ENCODE data around the gene TLR10.

The TLR10 gene

DNA sequence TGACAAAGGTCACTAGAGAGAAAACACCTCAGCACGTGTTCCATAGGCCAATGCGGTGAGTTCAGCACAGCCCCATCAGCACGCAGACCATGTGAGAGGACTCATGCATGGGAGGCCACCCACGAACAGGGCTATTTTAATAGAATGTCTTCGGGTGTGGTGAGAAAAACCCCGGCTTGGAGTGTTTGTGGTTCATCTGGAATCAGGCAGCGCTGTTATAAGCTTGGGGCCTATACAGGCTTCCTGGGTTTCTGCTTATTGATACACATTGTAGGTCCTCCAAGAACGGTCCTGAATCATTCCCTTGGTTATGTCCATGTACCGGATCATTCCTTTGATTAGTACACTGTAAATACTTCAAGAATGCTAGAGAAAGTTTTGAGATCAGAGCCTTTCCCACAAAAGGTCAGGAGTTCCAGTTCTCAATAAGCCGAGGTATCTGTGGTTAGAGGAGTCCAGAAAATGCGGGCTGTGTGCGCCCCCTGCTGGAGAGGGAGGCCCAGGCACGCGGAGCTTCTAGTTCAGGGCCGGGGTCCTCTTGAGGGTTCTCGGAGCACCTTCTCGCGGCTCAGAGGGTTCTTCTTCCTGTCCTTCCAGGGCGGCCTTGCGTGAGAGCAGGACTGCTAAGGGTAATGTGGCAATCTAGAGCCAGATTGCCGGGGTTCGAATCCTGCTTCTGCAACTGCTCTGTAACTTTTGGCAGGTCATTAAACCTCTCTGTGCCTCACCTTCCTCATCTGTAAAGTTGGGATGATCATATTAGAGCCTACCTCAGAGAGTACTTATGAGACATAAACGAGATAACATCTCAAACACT lies 51.8 kb downstream of the TLR10 start:
- H3K4me1 Mint-ChIP-seq, result peaks cover 25% of the 10 kb centered on the region
- H3K36me3 Mint-ChIP-seq (ENCODE audit: insufficient read depth), result peaks cover 17% of the 10 kb centered on the region
- peak; percentile 43 for ATAC-seq (replicated peaks; ENCODE audit: extremely low read depth, poor library complexity, severe bottlenecking)
- H3K27me3 Mint-ChIP-seq, result no peaks in the 10 kb centered on the region
- H3K4me3 Mint-ChIP-seq, result no peak overlapping the region
- DNase-seq (ENCODE audit: low spot score in 2 of 2), result peak; percentile 61 to 77
- H3K27ac Mint-ChIP-seq (ENCODE audit: low read depth), result no peak overlapping the region
- peaks cover 14% of the 10 kb centered on the region for H3K9me3 Mint-ChIP-seq

DNA sequence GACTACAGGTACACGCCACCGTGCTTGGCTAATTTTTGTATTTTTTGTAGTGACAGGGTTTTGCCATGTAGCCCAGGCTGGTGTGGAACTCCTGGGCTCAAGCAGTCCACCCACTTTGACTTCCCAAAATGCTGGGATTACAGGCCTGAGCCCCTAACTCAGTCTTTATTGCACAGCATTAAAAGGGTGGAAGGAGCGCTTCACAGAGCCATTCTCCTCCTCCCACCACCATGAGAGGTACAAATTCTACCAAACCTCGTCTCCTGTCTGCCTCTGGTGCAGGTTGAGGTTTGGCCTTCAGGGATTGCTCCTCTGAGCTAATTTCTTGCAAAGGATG lies 52.3 kb downstream of the TLR10 start:
- Mint-ChIP-seq H3K9me3 (peaks cover 14% of the 10 kb centered on the region), H3K36me3 (ENCODE audit: insufficient read depth) (peaks cover 17% of the 10 kb centered on the region), H3K27ac (ENCODE audit: low read depth) (no peak overlapping the region), H3K4me3 (no peak overlapping the region), H3K27me3 (no peaks in the 10 kb centered on the region), H3K4me1 (peaks cover 25% of the 10 kb centered on the region)
- ATAC-seq (replicated peaks; ENCODE audit: extremely low read depth, poor library complexity, severe bottlenecking) (no peak), DNase-seq (ENCODE audit: low spot score in 2 of 2) (no peak)

- ATAC-seq (replicated peaks; ENCODE audit: extremely low read depth, poor library complexity, severe bottlenecking), result no peak
- peaks cover 11% of the 10 kb centered on the region for H3K36me3 Mint-ChIP-seq (ENCODE audit: insufficient read depth)
- DNase-seq (ENCODE audit: low spot score in 2 of 2), result no peak
- no peaks in the 10 kb centered on the region for H3K27me3 Mint-ChIP-seq
- H3K4me1 Mint-ChIP-seq, result peaks cover 28% of the 10 kb centered on the region
- no peak overlapping the region for H3K27ac Mint-ChIP-seq (ENCODE audit: low read depth)
- H3K9me3 Mint-ChIP-seq, result peaks cover 10% of the 10 kb centered on the region
- H3K4me3 Mint-ChIP-seq, result no peak overlapping the region
These were observed 54.1 kb downstream of the TLR10 start for GRCh38 chr4:38728631-38729141.

- no peak for DNase-seq (ENCODE audit: low spot score in 2 of 2)
- ATAC-seq (replicated peaks; ENCODE audit: extremely low read depth, poor library complexity, severe bottlenecking), result no peak
- no peaks in the 10 kb centered on the region for H3K9me3 Mint-ChIP-seq
- no peak overlapping the region for H3K4me3 Mint-ChIP-seq
- H3K27ac Mint-ChIP-seq (ENCODE audit: low read depth), result no peak overlapping the region
- no peaks in the 10 kb centered on the region for H3K27me3 Mint-ChIP-seq
- no peaks in the 10 kb centered on the region for H3K36me3 Mint-ChIP-seq (ENCODE audit: insufficient read depth)
- H3K4me1 Mint-ChIP-seq, result peaks cover 16% of the 10 kb centered on the region
These were observed 58.3 kb downstream of the TLR10 start for GRCh38 chr4:38724475-38724808.

GRCh38 chr4:38723726-38724474 lies 58.9 kb downstream of the TLR10 start:
- Mint-ChIP-seq H3K36me3 (ENCODE audit: insufficient read depth) (no peaks in the 10 kb centered on the region), H3K4me1 (peaks cover 16% of the 10 kb centered on the region), H3K4me3 (no peak overlapping the region), H3K9me3 (no peaks in the 10 kb centered on the region), H3K27ac (ENCODE audit: low read depth) (no peak overlapping the region), H3K27me3 (no peaks in the 10 kb centered on the region)
- DNase-seq (ENCODE audit: low spot score in 2 of 2), result no peak
- no peak for ATAC-seq (replicated peaks; ENCODE audit: extremely low read depth, poor library complexity, severe bottlenecking)

DNA sequence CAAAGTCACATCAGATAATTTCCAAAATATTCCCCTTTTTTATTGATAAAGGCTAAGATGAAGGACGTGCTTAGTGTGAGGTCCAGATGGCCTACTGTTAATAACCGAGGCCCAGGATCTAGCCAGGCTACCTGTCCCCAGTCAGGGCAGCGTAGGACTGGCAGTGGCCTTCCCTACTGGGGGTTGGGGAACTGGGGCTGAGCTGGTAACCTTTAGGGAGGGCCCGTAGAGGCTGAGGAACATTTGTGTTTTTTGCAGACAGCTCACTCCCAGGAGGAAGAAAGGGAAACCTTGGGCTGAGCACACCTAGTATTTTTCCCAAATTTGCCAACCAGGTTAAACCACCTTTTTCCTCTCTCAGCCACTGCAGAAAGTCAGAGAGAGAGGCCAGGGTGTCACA lies 59.7 kb downstream of the TLR10 start:
- H3K36me3 Mint-ChIP-seq (ENCODE audit: insufficient read depth), result no peaks in the 10 kb centered on the region
- no peaks in the 10 kb centered on the region for H3K27me3 Mint-ChIP-seq
- H3K4me1 Mint-ChIP-seq, result peaks cover 9% of the 10 kb centered on the region
- ATAC-seq (replicated peaks; ENCODE audit: extremely low read depth, poor library complexity, severe bottlenecking), result no peak
- no peaks in the 10 kb centered on the region for H3K9me3 Mint-ChIP-seq
- DNase-seq (ENCODE audit: low spot score in 2 of 2), result no peak
- H3K4me3 Mint-ChIP-seq, result no peak overlapping the region
- H3K27ac Mint-ChIP-seq (ENCODE audit: low read depth), result no peak overlapping the region
